ENCODE data around the gene SEC24D.
"Not testable (repeated sequence)": the region's sequence is repeated elsewhere in the genome, so short reads cannot be mapped to it uniquely, and the experiment has no call there.

Gene SEC24D, protein sequence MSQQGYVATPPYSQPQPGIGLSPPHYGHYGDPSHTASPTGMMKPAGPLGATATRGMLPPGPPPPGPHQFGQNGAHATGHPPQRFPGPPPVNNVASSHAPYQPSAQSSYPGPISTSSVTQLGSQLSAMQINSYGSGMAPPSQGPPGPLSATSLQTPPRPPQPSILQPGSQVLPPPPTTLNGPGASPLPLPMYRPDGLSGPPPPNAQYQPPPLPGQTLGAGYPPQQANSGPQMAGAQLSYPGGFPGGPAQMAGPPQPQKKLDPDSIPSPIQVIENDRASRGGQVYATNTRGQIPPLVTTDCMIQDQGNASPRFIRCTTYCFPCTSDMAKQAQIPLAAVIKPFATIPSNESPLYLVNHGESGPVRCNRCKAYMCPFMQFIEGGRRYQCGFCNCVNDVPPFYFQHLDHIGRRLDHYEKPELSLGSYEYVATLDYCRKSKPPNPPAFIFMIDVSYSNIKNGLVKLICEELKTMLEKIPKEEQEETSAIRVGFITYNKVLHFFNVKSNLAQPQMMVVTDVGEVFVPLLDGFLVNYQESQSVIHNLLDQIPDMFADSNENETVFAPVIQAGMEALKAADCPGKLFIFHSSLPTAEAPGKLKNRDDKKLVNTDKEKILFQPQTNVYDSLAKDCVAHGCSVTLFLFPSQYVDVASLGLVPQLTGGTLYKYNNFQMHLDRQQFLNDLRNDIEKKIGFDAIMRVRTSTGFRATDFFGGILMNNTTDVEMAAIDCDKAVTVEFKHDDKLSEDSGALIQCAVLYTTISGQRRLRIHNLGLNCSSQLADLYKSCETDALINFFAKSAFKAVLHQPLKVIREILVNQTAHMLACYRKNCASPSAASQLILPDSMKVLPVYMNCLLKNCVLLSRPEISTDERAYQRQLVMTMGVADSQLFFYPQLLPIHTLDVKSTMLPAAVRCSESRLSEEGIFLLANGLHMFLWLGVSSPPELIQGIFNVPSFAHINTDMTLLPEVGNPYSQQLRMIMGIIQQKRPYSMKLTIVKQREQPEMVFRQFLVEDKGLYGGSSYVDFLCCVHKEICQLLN

GRCh38 chr4:118835571-118836300 lies at the start of gene SEC24D:
Gene SEC24D (minus strand): TSS chr4:118836126. CDS start chr4:118833696, 2,430 bp downstream.
- DNase-seq (ENCODE audit: low read depth): peak; percentile 80

GRCh38 chr4:118884716-118885115 lies 48.8 kb upstream of the SEC24D start:
- no peak for DNase-seq (ENCODE audit: low read depth)

- DNase-seq (ENCODE audit: low read depth): no peak
These were observed 47.9 kb upstream of the SEC24D start for GRCh38 chr4:118883861-118884260.

DNA sequence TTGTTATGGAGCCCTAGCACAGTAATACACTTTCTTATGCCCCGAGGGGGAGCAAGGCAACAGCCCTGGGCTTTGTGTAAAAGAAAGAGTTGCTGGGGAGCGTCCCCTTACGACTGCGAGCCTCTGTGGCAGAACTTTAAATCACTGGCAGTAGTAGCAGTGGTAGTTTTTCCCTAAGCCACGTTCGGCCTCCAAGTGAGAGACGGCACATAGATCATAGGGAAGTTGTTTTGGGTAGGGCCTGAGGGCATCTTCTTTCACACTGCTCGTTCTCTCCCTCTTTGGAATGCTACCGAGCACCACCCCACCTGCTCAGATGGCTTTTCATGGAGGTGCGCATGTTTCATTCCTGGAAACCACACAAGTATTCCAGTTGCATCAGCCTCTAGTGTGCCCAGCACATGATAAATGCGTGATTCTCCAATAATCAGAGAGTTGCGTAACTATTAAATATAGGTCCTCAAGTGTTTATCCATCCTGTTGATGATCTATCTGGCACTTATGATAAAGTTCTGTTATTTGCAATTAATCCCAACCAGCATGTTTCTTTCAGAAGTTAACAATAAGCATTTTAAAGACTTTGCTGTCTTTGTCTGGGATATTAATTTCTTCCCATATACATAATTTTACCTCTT lies 45.7 kb upstream of the SEC24D start:
- DNase-seq (ENCODE audit: low read depth): no peak

DNA sequence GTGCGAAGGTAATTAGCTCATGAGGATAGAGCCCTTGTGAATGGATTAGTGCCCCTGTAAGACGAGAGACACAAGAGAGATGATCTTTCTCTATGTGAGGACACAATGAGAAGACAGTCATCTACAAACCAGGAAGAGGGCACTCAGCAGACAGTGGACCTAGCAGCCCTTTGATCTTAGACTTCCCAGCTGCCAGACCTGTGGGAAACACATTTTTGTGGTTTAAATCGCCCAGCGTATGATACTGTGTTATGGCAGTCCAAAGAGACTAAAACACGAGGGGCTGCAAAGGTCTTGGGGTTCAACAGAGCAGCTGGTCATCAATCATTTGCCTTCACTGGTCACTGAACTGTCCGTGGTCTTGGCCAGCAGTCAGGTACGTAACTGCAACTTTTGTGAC lies 43.5 kb upstream of the SEC24D start:
- DNase-seq (ENCODE audit: low read depth): no peak

- DNase-seq (ENCODE audit: low read depth): not testable (repeated sequence)
These were observed 42.6 kb upstream of the SEC24D start for GRCh38 chr4:118878507-118878906.

DNA sequence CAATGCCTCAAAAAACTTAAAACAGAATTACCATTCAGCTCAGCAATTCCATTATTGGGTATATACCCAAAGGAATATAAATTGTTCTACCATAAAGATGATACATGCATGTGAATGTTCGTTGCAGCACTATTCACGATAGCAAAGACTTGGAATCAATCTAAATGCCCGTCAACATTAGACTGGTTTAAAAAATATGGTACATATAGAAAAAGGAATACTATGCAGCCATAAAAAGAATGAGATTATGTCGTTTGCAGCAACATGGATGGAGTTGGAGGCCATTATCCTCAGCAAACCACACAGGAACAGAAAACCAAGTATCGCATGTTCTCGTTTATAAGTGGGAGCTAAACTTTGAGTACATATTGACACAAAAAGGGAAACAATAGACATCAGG lies 41.9 kb upstream of the SEC24D start:
- DNase-seq (ENCODE audit: low read depth): no peak

- DNase-seq (ENCODE audit: low read depth): no peak
These were observed 36.3 kb upstream of the SEC24D start for GRCh38 chr4:118872181-118872580.

DNA sequence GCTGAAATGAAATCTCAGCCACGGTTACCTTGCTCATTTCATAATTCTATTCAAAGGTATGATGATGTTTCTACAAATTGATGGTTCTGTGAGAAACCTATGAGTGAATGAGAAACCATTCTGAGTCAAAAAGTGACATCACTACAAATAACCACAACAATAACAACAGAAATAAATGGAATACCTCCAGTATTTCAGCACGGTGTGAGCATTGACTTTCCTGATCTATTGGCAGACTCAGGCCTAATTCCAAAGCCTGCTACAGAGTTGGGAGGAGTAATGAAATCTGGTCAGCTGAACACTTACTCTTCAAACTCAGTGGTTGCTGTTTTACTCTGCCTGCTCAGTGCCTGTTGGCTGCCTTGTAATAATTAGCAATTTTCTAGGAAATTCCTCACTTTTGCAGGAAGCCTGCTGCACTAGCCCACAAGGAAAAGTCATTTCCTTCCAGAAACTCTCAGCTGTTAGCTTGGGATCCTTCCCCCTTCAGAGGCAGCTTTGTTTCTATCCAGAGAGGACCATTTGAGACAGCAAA lies 33.9 kb upstream of the SEC24D start:
- DNase-seq (ENCODE audit: low read depth): no peak

DNA sequence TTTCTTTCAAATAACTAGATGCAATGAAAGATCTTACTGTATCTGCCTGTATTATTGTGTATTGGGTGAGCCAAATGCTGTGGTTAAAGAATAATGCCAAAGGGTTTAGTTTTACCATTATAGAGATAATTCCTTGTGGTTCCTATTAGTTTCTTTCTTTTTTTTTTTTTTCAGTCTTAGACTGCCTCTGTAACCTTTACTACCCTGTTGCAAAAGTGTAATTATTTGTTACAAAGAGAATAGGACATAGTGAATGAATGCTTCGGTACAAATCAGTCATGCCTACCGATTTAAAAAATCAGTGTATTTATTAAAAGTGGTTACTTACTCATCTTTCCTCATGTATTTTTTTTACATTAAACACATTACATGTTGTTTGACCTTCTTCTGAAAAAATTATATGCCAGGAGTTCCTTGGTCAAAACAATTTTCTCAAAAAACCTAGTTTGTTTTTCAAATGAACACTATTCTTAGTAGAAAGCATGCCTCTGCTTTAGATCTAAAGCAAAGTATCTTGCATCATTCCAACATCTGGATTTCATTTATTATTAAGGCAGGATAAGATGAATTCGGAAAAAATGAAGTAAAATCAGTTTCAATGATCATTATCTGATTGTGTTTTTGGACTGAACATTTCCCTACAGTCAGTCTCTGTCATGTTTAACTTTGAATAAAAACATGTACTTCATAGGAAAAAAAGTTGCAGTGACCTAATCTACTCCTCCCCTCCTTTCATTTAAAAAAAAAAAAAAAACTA lies 31.6 kb upstream of the SEC24D start:
- DNase-seq (ENCODE audit: low read depth): no peak

DNA sequence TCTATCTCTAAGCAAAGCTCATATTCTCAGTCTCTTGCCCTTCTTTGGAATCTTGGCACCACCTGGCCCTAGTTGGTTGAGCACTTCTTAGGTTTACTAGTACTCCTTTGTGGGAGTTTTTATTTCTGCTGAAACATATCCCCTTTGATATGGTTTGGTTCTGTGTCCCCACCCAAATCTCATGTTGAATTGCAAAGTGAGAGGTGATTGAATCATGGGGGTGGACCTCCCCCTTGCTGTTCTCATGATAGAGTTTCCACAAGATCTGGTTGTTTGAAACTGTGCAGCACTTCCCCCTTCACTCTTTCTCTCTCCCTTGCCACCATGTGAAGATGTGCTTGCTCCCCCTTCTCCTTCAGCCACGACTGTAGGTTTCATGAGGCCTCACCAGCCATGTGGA lies 30.5 kb upstream of the SEC24D start:
- DNase-seq (ENCODE audit: low read depth): no peak

DNA sequence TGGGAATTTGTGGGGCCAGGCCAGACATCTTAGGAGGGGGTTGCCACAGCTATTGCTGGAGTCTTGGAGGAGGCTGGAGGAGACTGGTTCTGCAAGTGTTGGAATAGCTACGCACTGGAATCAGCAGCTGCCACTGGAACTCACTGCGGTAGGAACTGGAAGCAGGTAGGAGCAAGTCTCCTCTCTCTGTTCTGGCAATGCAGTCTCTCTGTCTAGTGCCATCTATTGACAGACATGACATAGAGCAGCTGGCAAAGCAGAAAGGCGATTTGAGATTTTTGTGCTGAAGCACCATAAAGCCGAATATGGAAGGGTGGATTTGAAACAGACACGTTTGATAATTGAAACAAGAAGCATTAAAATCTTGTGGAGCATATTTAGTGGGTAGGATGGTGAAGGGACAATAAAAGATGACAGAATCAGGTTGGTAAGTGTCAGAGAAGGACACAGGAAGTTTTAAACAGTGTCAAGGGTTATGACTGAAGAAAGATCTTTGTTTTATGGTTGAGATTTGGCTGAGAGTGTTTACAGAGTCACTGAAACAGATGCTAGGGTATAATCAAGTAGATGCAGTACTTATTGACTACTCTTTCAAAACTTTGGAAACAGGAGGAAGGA lies 29.3 kb upstream of the SEC24D start:
- DNase-seq (ENCODE audit: low read depth): no peak

- no peak for DNase-seq (ENCODE audit: low read depth)
These were observed 22.9 kb upstream of the SEC24D start for GRCh38 chr4:118858779-118859178.

DNA sequence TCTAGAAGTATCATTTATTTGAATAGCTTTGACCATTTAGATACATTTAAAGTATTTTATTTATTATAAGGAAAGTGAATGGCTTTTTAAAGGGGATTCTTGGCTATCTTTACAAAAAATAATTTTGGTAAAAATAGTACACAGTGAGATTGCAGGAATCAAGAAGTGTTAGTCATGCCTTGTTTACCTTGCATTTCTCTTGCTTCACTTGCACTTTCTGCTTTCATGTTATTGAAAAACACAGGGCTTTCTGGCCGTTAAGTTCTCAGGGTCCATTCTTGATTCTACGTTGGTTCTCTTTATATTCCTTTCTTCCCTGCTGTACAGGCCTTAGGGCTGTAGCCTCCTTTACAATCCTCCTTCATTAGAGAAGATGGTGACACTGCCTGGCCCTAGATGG lies 21.8 kb upstream of the SEC24D start:
- DNase-seq (ENCODE audit: low read depth): no peak

DNA sequence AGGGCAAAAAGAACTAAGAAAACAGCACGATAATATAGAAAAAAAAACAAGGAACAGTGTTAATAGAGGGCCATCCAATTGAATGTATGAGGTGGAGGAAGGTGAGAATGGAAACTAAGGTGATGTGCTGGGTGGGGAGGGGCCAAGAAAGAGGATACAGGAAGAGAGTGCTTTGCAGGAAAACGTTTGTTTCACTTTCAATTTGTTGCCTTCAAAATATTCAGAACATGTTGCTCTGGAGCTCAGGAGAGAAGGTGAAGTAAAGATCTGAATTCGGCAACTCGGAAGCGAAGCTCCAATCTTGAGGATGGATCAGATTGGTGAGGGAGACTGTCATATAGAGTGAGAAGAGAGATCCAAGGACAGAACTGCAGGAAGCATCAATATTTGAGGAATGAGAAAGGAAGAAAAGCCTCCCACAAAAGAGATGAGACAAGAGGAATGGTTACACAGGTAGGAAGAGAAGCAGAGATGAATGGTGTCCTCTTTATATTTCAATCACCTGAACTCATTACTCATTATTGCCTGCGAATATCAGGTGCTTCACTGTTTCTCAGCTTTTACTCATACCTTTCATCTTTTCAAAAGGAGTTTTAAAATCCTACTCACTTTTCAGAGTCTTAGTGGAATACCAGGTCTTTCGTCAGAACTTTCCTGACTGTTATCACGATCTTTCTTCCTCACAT lies 14.7 kb upstream of the SEC24D start:
- DNase-seq (ENCODE audit: low read depth): no peak

DNA sequence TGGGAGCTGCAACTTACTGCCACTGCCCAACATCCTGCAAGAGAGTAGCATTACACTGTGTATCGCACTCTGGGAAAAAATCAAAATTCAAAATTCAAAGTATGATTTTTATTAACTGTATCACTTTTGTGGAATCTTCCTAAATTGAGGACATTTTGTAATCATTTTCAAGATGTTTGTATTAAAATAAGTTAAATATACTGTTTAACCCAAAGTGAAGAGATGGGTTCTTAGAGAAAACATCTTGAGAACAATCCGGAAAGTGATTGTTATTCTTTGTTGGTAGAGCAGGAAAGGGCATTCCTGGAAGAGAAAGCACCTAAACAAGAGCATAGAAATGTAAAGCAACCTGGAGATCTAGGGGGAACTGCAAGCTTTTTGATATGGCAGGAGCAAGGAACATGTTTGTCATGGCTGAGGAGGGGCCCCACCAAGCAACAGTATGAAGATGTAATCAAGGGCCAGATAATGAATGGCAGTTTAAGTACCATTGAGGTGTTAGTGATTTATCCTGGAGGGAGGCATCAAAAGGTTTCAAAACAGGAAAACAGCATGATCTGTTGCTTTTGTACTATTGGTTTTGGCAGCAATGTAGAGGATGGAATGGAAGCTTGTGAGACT lies 14.1 kb upstream of the SEC24D start:
- DNase-seq (ENCODE audit: low read depth): no peak

DNA sequence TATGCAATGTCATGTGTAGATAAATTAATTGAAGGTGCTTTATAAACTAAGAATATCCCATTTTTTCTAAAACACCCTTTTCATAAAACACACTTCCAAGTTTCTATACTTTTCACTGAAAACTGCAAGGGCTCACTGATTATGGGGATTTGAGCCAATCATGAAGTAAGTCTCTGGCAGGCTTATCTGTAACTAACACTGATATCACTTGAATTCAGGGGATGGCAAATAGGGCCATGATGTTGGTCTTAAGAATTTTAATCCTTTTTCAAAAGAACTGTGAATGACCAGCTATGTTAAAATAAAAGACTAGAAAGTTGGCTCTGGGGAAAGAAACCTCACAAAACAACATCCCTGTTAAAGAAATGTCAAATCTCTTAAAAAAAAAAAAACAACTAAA lies 13.0 kb upstream of the SEC24D start:
- no peak for DNase-seq (ENCODE audit: low read depth)

- no peak for DNase-seq (ENCODE audit: low read depth)
These were observed 12.3 kb upstream of the SEC24D start for GRCh38 chr4:118848242-118848641.

- no peak for DNase-seq (ENCODE audit: low read depth)
These were observed 11.1 kb upstream of the SEC24D start for GRCh38 chr4:118846979-118847378.
